Stimulated activated CD4-positive, alpha-beta T cell treated with anti-CD3 and anti-CD28 coated beads, Interleukin-4, amount 100 ng/mL, for 24 hours (primary cell): ENCODE results near the gene MMRN1.

Experiments used
- DNase-seq: peaks from one replicate; pipeline ENCODE4 v3.0.0-alpha.2; 2020

Gene MMRN1

DNA sequence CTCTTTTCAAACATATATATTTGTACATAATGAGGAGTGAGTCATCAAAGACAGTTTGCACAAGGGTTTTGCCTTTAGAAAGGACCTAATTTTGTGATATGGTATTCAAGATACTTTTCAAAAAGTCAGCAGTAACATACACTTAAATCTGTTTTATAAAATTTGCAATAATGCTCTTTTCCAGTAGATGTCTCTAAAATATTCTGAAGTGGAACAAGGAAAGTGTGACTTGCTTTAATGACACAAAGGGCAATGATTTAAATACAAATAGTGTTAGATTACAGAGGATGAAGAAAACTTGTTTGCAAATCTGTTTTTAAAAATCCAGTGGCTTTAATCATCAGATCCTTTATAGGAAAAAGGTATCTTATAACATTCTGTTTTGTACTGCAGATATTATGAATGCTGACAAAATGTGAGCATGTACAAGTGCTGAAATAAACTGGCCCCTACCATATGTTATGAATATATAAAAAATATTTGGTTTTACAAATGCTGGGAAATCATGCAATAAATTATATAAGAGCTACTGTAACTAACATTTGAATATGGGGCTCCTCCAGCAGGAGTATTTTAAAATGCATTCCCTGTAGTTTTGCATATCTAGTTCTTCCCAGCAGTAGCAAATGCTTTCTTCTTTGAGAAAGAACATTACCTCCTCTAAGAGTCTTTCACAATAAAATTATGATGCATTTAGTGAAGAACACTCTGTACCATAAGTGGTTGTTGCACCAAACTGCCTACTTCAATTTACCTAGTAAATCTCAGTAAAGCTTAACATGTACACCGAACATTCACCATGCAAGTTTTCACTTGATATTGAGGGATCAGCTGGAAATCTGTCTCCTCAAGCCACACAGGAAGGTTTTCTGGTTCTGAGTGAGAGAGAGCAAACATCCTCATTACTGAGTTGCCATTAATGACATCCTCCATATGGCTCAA is 20.2 kb downstream of the MMRN1 start:
- no peak for DNase-seq

DNA sequence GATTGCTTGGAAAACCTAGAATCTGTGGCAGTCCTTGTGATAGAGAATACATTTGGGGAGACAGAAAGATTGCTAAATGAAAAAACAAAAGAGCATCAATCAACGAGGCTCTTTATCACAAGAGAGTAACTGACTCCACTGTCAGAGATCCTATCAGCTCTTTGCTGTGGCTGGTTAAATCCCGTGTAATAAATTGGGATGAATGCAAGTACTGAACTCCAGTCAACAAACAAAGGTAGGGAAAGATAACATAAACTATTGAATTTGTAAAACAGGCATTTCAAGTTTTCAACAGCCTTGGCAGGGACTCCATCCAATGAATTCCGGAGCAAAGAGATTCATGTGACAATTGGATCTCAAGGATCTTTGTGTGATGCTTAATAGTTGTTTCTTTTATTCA is 21.3 kb downstream of the MMRN1 start:
- DNase-seq, result no peak

DNA sequence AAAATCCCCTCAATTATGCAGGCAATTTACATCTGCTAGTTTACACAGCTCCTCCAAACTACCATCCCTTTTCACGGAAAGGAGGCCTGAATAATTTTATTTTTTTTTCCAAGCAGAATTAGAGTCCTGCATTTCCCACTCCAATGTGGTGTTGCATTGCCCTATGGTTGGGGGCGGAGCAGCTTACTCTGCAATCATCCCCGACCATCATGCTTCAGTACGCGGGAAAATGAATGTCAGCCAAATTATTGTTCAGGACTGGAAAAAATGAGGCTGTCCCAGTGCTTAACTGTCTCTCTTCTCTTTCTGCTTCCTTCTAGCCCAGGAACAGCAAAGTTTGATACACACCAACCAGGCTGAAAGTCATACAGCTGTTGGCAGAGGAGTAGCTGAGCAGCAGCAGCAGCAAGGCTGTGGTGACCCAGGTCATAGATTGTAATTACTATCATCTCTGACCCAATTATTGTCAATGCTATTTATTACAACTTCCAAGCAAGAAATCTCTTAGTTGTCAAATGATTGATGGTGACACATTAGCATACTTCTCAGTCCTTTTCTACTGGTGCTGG is 28.3 kb downstream of the MMRN1 start:
- DNase-seq, result no peak

DNA sequence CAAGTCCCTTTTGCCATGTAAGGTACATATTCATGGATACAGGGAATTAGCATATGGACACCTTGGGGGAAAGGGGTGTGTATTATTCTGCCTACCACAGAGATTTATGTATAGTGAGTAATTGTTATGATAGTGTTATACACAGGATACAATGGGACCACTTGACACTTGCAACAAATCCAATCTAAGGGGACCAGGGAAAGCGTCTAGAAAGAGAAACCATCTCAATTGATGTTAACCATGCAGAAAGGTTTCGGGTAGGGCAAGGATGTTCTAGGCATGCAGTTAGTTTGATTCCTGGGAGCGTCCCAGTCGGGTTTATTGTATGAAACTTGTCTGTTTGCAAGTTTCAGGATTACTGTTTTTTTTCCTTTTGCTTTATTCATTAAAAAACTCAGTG is 34.2 kb downstream of the MMRN1 start:
- no peak for DNase-seq

DNA sequence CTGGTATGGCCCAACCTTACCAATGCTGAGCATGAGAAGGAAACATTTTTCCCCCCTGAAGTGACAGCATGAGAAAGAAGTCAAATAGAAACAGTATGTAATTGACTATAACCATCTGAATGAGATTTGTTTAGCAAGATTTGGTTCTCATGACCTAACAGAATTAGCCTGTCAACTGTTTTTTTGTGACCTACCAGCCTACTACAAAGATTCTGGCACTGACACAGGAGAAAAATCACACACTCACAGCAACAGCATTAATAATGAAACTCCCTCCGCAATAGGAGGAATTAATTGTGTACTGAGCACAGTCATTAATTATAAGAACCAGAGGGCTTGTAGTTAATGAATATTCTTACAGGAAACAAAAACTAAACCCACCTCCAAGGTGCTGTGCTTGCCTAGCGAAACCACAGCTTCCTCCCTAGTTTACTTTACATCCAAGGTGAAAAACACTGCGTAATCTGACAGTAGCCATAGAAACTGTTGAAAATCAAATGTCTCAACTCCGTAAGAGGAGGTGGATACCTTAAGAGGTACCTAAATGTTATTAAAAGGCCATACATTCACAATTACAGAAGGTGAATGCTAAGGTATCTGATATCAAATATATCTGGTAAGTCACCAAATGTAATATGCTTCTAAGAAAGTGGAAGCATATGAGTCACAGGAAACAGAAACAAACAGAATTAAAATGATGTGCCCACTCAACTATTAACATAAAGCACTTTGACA is 34.9 kb downstream of the MMRN1 start:
- DNase-seq, result peak; percentile 4

DNA sequence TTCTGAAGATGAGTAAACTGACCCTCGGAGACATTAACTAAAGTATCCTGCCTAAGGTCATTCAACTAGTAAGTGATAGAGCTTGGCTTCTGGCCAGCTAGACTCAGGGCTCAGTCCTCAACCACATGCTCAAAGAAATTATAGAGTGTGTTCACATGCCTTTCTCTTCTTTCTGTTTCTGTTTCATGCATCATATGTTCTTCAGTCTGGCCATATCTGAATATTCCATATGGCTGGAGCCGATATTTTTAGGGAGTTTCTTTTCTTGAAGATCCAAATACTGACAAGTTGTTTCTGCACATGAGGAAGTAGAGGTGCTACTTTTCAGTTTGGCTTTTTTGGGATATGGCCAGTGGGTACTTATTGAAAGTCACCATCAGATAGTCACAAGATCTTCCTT is 44.9 kb downstream of the MMRN1 start:
- DNase-seq, result no peak

GRCh38 chr4:89939994-89940393 is 45.3 kb downstream of the MMRN1 start:
- no peak for DNase-seq

- DNase-seq, result no peak
Measured at GRCh38 chr4:89942811-89943210, 48.2 kb downstream of the MMRN1 start.

DNA sequence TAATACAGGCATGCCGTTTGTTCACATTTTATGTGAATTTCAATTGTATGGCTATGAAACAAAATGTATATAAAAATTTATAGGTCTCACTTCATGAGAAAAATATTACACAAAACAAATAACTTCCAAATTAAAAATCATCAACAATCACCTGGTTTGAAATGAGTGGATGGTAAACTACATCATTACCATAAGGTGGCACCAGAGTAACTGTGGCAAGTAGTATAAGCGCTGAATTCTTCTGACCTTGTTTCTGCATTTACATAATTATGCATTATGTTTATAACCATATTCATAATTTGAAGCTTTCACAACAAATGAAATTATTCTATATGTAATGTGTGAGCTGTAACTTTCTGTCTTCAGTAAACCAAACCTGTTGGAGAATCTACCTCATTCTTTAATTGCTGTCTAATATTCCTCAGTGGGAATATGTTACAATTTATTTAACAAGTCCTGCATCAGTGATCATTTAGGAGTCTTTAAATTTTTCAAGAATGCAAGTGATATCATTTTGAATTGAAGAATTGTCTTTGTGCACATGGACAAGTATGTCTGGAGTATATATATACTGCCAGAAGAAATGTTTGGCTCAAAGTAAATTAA is 55.2 kb downstream of the MMRN1 start:
- DNase-seq, result no peak

DNA sequence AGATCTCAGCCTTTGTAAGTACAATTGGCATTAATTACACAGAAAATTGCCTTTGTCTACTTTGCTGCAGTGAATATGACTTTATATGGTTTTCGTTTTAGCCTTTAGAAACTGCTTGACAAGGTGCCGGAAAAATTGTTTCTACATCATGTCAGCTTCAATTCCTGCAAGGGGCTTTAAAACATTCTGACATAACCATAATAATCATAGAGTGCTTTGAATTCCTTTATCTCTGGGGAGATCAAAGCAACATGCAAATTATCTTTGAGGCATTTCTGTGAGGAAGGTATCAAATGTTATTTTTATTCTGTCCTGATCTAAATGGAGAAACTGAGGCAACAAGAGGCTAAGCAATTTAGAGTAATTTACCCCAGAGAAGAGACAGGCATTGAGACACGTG is 57.8 kb downstream of the MMRN1 start:
- no peak for DNase-seq

- no peak for DNase-seq
Measured at GRCh38 chr4:89954906-89955695, 60.4 kb downstream of the MMRN1 start.

DNA sequence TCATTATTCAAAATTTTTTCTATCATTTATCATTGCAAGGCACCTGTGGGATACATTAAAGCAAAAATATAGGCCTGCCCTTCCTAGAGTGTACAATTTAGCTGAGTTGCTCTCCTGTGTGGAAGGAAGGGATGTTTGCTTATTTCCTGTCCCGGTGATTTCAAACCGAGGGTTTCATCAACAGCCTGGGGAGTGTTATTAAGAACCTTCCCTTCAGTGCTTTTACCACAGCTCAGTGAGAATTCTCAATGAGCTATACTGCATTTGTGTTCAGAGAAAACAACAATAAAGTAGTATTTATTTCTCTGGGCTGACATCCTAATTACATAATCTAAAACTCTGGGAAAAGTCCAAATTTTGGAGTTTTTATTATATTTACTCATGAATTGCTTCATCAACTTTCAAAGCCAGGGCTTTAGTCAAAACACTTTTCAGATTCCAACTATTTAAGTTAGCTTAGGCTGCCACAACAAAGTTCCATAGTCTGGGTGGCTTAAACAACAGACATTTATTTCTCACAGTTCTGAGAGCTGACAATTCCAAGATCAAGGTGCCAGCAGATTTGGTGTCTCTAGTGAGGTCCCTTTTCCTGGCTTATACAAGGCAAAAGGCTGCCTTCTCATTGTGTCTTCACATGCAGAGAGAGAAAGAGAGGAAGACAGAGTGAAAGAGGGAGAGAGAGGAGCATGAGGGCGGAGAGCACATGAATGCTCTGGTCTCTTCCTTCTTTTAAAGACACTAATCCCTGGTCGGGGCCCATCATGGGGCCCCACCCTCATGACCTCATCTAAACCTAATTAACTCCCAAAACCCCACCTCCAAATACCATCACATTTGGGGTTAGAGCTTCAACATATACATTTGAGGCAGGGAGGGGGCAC is 62.6 kb downstream of the MMRN1 start:
- DNase-seq, result no peak

- DNase-seq, result no peak
Measured at GRCh38 chr4:89981789-89982334, 87.2 kb downstream of the MMRN1 start.

DNA sequence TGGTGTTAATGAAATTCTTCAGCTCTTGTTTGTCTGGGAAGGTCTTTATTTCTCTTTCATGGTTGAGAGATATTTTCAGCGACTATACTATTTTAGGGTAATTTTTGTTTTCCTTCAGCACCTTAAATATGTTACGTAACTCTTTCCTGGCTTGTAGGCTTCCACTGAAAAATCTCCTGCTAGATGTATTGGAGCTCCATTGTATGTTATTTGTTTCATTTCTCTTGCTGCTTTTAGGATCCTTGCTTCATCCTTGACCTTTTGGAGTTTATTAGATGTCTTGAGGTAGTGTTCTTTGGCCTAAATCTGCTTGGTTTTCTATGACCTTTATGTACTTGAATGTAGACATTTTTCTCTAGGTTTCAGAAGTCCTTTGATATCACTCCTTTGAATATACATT is 93.6 kb downstream of the MMRN1 start:
- DNase-seq, result no peak

DNA sequence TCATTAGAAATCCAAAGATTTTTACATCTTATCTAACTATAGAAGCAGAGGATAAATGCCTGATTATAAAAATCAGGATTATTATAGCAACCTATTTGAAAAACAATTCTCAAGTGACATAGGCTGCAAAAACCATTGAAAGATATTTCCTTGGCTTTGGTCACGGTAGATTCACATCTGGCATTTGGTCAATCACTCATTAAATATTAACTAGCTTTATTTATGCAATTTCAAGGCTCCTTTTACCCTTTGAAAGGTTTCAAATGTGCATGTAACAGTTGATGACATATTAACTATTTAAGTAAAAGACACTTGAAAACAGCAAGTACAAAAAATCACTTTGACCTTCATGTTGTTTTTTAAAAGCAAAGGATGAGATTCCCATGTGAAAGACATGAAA is 98.1 kb downstream of the MMRN1 start:
- no peak for DNase-seq

DNA sequence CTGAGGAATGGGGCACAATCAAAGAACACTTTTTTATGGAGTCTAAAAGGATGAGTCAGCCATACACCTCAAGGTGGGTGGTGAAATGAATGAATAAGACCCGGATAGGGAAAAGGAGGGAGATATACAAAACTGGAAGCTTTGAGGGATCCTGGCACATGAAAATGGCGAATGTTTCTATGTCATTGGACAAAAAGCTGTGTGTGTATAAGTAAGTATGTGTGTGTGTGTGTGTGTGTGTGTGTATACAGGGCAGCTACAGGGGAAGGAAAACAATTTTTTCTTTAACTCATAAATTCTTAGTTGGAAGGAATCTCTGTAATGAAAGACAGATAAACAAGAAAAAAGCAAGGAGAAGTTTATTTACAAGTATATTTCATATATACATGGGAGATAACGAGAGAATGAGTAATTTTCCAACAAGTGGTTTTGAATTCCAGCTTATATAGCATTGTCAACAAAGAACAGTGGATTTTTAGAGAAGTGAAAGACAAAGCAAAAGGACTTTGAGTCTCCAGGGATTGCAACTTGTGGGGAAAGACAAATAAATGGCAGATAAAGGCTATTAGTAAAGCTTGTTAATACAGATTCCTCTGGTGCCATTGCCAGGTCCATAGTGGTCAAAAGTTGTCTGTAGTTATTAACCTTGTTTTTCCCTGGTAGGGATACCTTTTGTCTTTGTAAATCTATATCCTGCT is 99.7 kb downstream of the MMRN1 start:
- DNase-seq, result no peak

DNA sequence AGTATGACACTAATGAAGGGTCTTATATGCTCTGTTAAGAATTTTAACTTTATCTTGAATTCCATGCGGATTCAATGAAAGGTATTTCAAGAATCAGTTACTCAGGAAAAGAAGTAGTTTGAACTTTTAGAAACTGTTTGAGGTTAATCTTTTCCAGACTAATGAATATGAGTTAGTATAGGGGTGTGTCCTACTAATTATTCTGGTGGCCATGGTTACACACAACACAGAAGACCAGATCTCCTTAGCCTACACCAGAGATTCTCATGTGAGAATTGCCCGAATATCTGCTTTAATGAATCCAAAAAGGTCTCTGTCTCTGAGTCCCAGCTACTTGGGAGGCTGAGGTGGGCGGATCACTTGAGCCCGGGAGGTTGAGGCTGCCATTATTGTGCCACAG is 100.4 kb downstream of the MMRN1 start:
- no peak for DNase-seq

DNA sequence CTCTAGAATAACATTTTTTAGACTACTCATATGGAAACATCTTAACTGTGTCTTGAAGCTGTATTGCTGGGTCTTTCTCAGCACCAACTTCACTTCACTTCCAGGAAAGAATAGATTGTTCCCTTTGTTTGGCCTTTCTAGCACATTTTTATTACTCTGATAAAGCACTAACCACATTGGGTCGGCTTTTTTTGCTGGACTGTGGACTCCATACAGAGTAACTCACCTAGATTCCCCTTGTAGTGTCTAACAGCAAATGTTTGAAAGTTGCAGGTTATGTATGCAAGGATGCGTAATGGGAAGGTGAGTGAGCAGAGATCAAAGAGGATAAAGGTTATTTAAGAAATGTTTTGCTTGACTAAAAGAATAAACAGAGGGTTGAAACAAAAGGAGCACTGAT is 101.2 kb downstream of the MMRN1 start:
- DNase-seq, result no peak

- DNase-seq, result no peak
Measured at GRCh38 chr4:89997171-89997704, 102.6 kb downstream of the MMRN1 start.

DNA sequence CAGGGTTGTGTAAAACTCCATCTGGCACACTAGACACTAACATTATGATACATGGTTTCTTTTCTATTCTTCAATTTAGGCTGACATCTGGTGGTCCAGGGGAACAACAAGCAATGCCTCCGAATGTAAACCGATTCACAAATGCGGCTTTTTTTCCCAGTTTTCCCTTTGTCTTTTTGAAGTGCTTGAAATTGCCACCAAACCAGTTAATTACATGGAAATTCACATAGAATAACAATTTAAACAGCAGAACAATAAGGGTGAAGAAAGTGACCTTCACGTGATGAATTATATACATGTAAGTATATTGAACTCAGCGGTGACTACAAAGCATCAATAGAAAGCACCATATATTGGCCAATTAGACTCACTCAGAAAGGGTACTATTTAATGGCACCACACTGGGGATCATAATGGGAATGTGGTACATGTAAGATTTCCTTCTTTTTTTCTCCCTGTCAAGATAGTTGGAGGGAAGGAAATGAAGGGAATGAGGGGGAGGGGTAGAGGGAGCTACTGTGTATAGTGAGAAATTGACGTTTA is 103.9 kb downstream of the MMRN1 start:
- no peak for DNase-seq
